Prostate gland (tissue), 2 donors: ENCODE data around the gene EMILIN1. TPM values are rescaled to one million over a fixed set of nuclear protein-coding genes. Genes with fewer than 3 reads are reported as not detected.

Experiments
- DNase-seq: peaks from one replicate; pipeline ENCODE4 v3.0.0-alpha.2; 2019; ENCODE audit warnings: low spot score
- H3K27ac ChIP-seq, 2 donors: fragments of 200-600 bp; sonication (generic); 2 replicates each; pipeline ENCODE4 v1.5.1; 2017 to 2019
- H3K27me3 ChIP-seq: fragments of 200-600 bp; sonication (generic); replicated peaks from 2 replicates; pipeline ENCODE4 v1.5.1; 2019; ENCODE audit not compliant: insufficient read depth
- H3K36me3 ChIP-seq, 2 donors: fragments of 200-600 bp; sonication (generic); 1 replicate in 1 of 2; 2 replicates in 1 of 2; pipeline versions ENCODE4 v1.5.1 to v1.8.1; 2017 to 2019
- H3K4me1 ChIP-seq: fragments of 200-600 bp; sonication (generic); replicated peaks from 2 replicates; pipeline ENCODE4 v1.5.1; 2019
- H3K4me3 ChIP-seq, 2 donors: fragments of 200-600 bp; sonication (generic); 2 replicates each; pipeline ENCODE4 v1.5.1; 2017 to 2019
- H3K9me3 ChIP-seq: fragments of 200-600 bp; sonication (generic); 2 replicates; pipeline ENCODE4 v1.5.1; 2017
- CTCF ChIP-seq, 4 experiments: fragments of 200-600 bp in 2 of 4; fragments of 450-650 bp in 2 of 4; sonication (generic) in 2 of 4; IDR thresholded peaks; 1 replicate in 3 of 4; 2 replicates in 1 of 4; pipeline ENCODE4 v1.5.1; 2016 to 2019; ENCODE audit warnings: antibody characterized with exemption in 4 of 4, mild to moderate bottlenecking in 2 of 4, moderate library complexity in 2 of 4
- POLR2A ChIP-seq: fragments of 450-650 bp; IDR thresholded peaks from one replicate; pipeline ENCODE4 v1.6.1; 2016; ENCODE audit warnings: antibody characterized with exemption, mild to moderate bottlenecking
- POLR2AphosphoS5 ChIP-seq: sonication (generic); formaldehyde crosslinking; IDR thresholded peaks from one replicate; pipeline ENCODE4 v1.6.1; 2017; ENCODE audit warnings: antibody characterized with exemption
- WGBS: methylation state at CpG from one replicate; pipeline ENCODE4 v1.1.5; 2018; 5-methylcytosine and 5-hydroxymethylcytosine counted together
- intact Hi-C: fragments of 100-400 bp; cut with DNase I; formaldehyde crosslinking; loops from one replicate; pipeline ENCODE4 v1.14.2; 2022
- total RNA-seq, 2 donors: library from RNA; depleted of rRNA; stranded (reverse); fragments of >200 nt; gene quantifications; one replicate each; pipeline ENCODE4 v1.1.0, GENCODE V29; 2016

EMILIN1 gene
- total RNA-seq, 2 donors from 2014 or later: 39.8 to 149 TPM

GRCh38 chr2:27088634-27089033, 10.2 kb downstream of the EMILIN1 start:
- H3K27ac ChIP-seq: no peak overlapping the region
- H3K27me3 ChIP-seq: no peaks in the 10 kb centered on the region
- H3K4me3 ChIP-seq: no peak overlapping the region
- intact Hi-C loops: loop anchor here (5.0 kb wide), 1 partner anchor 126 kb away; no protein-coding TSS in a partner anchor
- TF ChIP-seq POLR2AphosphoS5 (no peak), POLR2A (no peak), CTCF (IDR thresholded peaks at IDR 0.05) (no peak)
- no peaks in the 10 kb centered on the region for H3K9me3 ChIP-seq
- H3K4me1 ChIP-seq: no peaks in the 10 kb centered on the region
- no peak for DNase-seq
- H3K36me3 ChIP-seq: no peaks in the 10 kb centered on the region
- 96% methylated on average over 6 of the region's 6 CpGs for WGBS

- DNase-seq: no peak
- WGBS: 87% methylated on average over 14 of the region's 14 CpGs
- Histone ChIP-seq H3K9me3 (no peaks in the 10 kb centered on the region), H3K4me1 (no peaks in the 10 kb centered on the region), H3K4me3 (no peak overlapping the region), H3K27ac (no peak overlapping the region), H3K36me3 (no peaks in the 10 kb centered on the region), H3K27me3 (no peaks in the 10 kb centered on the region)
- intact Hi-C loops: loop anchor here (5.0 kb wide), 1 partner anchor 127 kb away; no protein-coding TSS in a partner anchor
- TF ChIP-seq CTCF (IDR thresholded peaks at IDR 0.05) (no peak), POLR2A (no peak), POLR2AphosphoS5 (no peak)
Observed at GRCh38 chr2:27089111-27089954, 10.9 kb downstream of the EMILIN1 start.

- no peaks in the 10 kb centered on the region for H3K36me3 ChIP-seq
- H3K27me3 ChIP-seq: no peaks in the 10 kb centered on the region
- no peak overlapping the region for H3K27ac ChIP-seq
- 68% methylated on average over 25 of the region's 25 CpGs for WGBS
- intact Hi-C loops: no loop called here
- no peaks in the 10 kb centered on the region for H3K9me3 ChIP-seq
- H3K4me1 ChIP-seq: peaks cover 3% of the 10 kb centered on the region
- no peak overlapping the region for H3K4me3 ChIP-seq
- TF ChIP-seq POLR2A (no peak), CTCF (IDR thresholded peaks at IDR 0.05) (no peak), POLR2AphosphoS5 (no peak)
- DNase-seq: no peak
Observed at GRCh38 chr2:27091746-27092695, 13.6 kb downstream of the EMILIN1 start.

- WGBS: 67% methylated on average over 10 of the region's 10 CpGs
- no peak overlapping the region for H3K4me3 ChIP-seq
- DNase-seq: no peak
- TF ChIP-seq POLR2AphosphoS5 (no peak), POLR2A (no peak)
- no peaks in the 10 kb centered on the region for H3K27me3 ChIP-seq
- H3K27ac ChIP-seq: no peak overlapping the region
- no peaks in the 10 kb centered on the region for H3K9me3 ChIP-seq
- peaks cover 3% of the 10 kb centered on the region for H3K4me1 ChIP-seq
- intact Hi-C loops: no loop called here
- no peaks in the 10 kb centered on the region for H3K36me3 ChIP-seq
Observed at GRCh38 chr2:27092696-27093429, 14.4 kb downstream of the EMILIN1 start.
